HG02970 (cell line): ENCODE measurements around the gene LBX2.
"Not testable (repeated sequence)": the region's sequence is repeated elsewhere in the genome, so short reads cannot be mapped to it uniquely, and the experiment has no call there.

Source experiments
- ATAC-seq: cut with Tn5 transposase; IDR thresholded peaks from one replicate; pipeline ENCODE4 v1.9.1; 2021; ENCODE audit warnings: mild to moderate bottlenecking, moderate library complexity, moderate number of reproducible peaks; ENCODE audit not compliant: unreplicated experiment, low FRiP score

The LBX2 gene

GRCh38 chr2:74488643-74489481, 10.5 kb downstream of the LBX2 start:
- no peak for ATAC-seq

- no peak for ATAC-seq
These were observed 13.3 kb downstream of the LBX2 start for GRCh38 chr2:74486141-74486540.

- ATAC-seq: not testable (repeated sequence)
These were observed 15.7 kb downstream of the LBX2 start for GRCh38 chr2:74483675-74484164.

- ATAC-seq: peak; percentile 86
These were observed 16.4 kb downstream of the LBX2 start, which contains the start of the genes CCDC142 and TTC31 for GRCh38 chr2:74482801-74483674. CCDC142 (minus strand) TSS chr2:74482998; CDS start chr2:74482837, 161 bp downstream. TTC31 (plus strand) TSS chr2:74483081; CDS start chr2:74483096, 15 bp downstream.

- ATAC-seq: peak; percentile 37
These were observed 17.2 kb downstream of the LBX2 start for GRCh38 chr2:74481961-74482800.

- no peak for ATAC-seq
These were observed 18.0 kb downstream of the LBX2 start for GRCh38 chr2:74481431-74481830.

- ATAC-seq: no peak
These were observed 24.5 kb downstream of the LBX2 start for GRCh38 chr2:74474899-74475298.

- ATAC-seq: no peak
These were observed 24.9 kb downstream of the LBX2 start for GRCh38 chr2:74474481-74474880.

GRCh38 chr2:74472945-74473258, 26.5 kb downstream of the LBX2 start:
- ATAC-seq: no peak

- ATAC-seq: peak; percentile 65
These were observed 27.1 kb downstream of the LBX2 start, which contains the start of gene MRPL53 for GRCh38 chr2:74472086-74472944. MRPL53 (minus strand) TSS chr2:74472680; CDS start chr2:74472660, 20 bp downstream.

- no peak for ATAC-seq
These were observed 27.9 kb downstream of the LBX2 start for GRCh38 chr2:74471332-74472065.

GRCh38 chr2:74470742-74471141, 28.7 kb downstream of the LBX2 start:
- not testable (repeated sequence) for ATAC-seq

- no peak for ATAC-seq
These were observed 35.0 kb downstream of the LBX2 start for GRCh38 chr2:74464406-74464805.

- ATAC-seq: no peak
These were observed 36.7 kb downstream of the LBX2 start for GRCh38 chr2:74462786-74463105.

- no peak for ATAC-seq
These were observed 37.2 kb downstream of the LBX2 start for GRCh38 chr2:74462054-74462785.

- no peak for ATAC-seq
These were observed 38.0 kb downstream of the LBX2 start for GRCh38 chr2:74461187-74462053.

- ATAC-seq: not testable (repeated sequence)
These were observed 39.2 kb downstream of the LBX2 start for GRCh38 chr2:74460187-74460586.
